Left lung (tissue), 10 donors: ENCODE data around the gene SLC25A23. TPM values are rescaled to one million over a fixed set of nuclear protein-coding genes. Genes with fewer than 3 reads are reported as not detected.

Experiments used
- ATAC-seq: fragments of 200-7000 bp; cut with Tn5 transposase; one replicate; pipeline ENCODE4 v1.9.1; 2020; ENCODE audit warnings: moderate library complexity
- DNase-seq, 4 donors: peaks; one replicate each; pipeline ENCODE4 v3.0.0-alpha.2; 2013 to 2020
- H3K27ac ChIP-seq, 2 donors: fragments of 200-600 bp; sonication (generic) in 1 of 2; one replicate each; pipeline versions ENCODE4 v1.5.0 to v1.8.0; 2020 to 2021
- H3K27me3 ChIP-seq, 2 donors: fragments of 200-600 bp; sonication (generic) in 1 of 2; one replicate each; pipeline versions ENCODE4 v1.5.0 to v1.8.0; 2020 to 2021
- H3K36me3 ChIP-seq, 2 donors: fragments of 200-600 bp; sonication (generic) in 1 of 2; one replicate each; pipeline versions ENCODE4 v1.5.0 to v1.8.0; 2020 to 2021
- H3K4me1 ChIP-seq, 2 donors: fragments of 200-600 bp; one replicate each; pipeline ENCODE4 v1.8.0; 2021
- H3K4me3 ChIP-seq, 2 donors: fragments of 200-600 bp; sonication (generic) in 1 of 2; one replicate each; pipeline versions ENCODE4 v1.5.0 to v1.8.0; 2020 to 2021; ENCODE audit warnings: mild to moderate bottlenecking in 1 of 2
- H3K9me3 ChIP-seq, 2 donors: fragments of 200-600 bp; sonication (generic) in 1 of 2; one replicate each; pipeline versions ENCODE4 v1.5.0 to v1.8.0; 2020 to 2021
- intact Hi-C, 2 donors: fragments of 100-400 bp; cut with DNase I; formaldehyde crosslinking; loops; one replicate each; pipeline versions ENCODE4 v1.11.2 to v1.14.2; 2022
- polyA plus RNA-seq, 6 donors: library from polyadenylated mRNA; unstranded; fragments of 120-200 nt; gene quantifications; one replicate each; pipeline ENCODE4 v1.2.1, GENCODE V29; 2013; ENCODE audit not compliant: insufficient read length in 6 of 6
- total RNA-seq, 2 donors: library from RNA; stranded (reverse); fragmentation: NEBNext Ultra II Directional; extraction: Animal tissue kit (Norgen Biotek cat#: 25700); gene quantifications; one replicate each; pipeline ENCODE4 v1.2.1, GENCODE V29; 2021
- TF ChIP-seq, protein P1 (sequence below), 2 donors: fragments of 200-600 bp; sonication (generic) in 1 of 2; IDR thresholded peaks; one replicate each; pipeline versions ENCODE4 v1.5.0 to v1.8.0; 2021; ENCODE audit warnings: antibody characterized with exemption in 2 of 2
- donor health status: DM: no; HTN: yes; CAD: no.
- donor health status: DM: no; HTN: no; CAD: no.

SLC25A23 gene
- total and polyA plus RNA-seq, 8 donors, result 43.1 to 118 (median 56.1) TPM

DNA sequence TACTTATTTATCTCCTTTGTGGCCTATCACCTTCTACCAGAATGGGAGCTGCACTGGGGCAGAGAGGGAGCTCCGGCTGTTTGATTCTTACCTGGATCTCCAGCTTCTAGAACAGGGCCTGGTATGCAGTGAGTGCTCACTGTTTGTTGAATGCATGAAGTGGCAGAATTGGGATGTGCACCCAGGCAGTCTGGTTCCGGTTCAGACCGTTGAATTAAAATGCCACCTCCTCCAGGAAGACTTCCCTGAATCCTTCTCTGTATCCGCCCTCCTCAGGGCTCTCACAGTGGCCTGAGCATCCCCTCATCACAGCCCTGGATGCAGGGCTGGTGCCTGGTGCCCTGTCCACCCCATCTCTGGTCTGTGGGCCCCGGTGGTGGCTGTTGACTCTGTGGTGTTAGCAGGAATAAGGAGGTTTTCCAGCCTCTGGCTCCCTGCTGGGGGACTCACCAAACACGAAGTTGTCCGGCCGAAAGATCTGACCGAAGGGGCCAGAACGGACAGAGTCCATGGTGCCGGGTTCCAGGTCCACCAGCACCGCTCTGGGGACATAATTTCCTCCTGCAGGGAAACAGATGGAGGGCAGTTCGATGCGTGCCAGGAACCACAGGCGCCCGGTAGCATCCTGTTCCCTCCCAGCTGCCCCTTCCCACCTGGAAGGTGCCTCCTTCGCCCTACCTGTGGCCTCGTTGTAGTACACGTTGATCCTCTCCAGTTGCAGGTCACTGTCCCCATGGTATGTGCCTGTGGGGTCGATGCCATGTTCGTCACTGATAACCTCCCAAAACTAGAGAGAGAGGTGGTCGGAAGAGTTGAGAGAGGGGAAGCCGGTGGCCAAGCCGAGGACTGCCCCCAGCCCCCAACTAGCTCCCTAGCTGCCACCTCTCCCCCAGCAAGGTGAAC, 41.5 kb upstream of the SLC25A23 start:
- ATAC-seq (no peak), DNase-seq (no peak)
- Histone ChIP-seq H3K27me3 (peaks cover 23 to 58% of the 10 kb centered on the region in 2 donors), H3K4me1 (peaks cover 6 to 11% of the 10 kb centered on the region in 2 donors), H3K27ac (no peak overlapping the region), H3K4me3 (no peak overlapping the region), H3K9me3 (no peaks in the 10 kb centered on the region), H3K36me3 (no peaks in the 10 kb centered on the region)
- intact Hi-C loops, result no loop called here
- TF ChIP-seq, protein P1, sequence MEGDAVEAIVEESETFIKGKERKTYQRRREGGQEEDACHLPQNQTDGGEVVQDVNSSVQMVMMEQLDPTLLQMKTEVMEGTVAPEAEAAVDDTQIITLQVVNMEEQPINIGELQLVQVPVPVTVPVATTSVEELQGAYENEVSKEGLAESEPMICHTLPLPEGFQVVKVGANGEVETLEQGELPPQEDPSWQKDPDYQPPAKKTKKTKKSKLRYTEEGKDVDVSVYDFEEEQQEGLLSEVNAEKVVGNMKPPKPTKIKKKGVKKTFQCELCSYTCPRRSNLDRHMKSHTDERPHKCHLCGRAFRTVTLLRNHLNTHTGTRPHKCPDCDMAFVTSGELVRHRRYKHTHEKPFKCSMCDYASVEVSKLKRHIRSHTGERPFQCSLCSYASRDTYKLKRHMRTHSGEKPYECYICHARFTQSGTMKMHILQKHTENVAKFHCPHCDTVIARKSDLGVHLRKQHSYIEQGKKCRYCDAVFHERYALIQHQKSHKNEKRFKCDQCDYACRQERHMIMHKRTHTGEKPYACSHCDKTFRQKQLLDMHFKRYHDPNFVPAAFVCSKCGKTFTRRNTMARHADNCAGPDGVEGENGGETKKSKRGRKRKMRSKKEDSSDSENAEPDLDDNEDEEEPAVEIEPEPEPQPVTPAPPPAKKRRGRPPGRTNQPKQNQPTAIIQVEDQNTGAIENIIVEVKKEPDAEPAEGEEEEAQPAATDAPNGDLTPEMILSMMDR (IDR thresholded peaks at IDR 0.05), result no peak

DNA sequence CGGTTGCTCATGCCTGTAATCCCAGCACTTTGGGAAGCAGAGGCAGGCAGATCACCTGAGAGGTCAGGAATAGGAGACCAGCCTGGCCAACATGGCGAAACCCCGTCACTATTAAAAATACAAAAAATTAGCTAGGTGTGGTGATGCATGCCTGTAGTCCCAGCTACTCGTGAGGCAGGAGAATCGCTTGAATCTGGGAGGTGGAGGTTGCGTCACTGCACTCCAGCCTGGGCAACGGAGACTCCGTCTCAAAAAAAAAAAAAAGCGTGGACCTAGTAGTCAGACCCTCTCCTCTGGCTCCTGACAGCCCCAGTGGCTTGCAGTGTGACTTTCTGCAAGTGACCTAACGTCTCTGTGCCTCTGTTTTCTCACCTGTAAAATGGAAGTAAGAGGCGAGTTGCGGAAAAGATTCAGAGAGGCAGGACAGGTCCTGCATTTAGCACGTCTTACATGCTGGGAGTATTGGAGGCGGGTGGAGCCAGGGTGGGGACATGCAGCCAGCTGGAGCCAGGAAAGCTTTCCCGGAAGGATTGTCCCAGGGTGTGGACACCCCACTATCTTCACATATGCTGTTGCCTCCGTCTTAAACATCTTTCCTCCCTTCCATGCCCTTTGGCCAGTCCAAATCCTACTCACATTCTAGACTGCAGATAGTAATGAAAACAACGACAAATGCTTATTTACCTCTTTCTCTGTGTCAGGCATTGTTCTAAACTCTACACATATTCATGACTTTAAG, 39.6 kb upstream of the SLC25A23 start:
- Histone ChIP-seq H3K4me3 (no peak overlapping the region), H3K27me3 (peaks cover 23 to 55% of the 10 kb centered on the region in 2 donors), H3K27ac (no peak overlapping the region), H3K9me3 (no peaks in the 10 kb centered on the region), H3K4me1 (peaks cover 6 to 11% of the 10 kb centered on the region in 2 donors), H3K36me3 (no peaks in the 10 kb centered on the region)
- intact Hi-C loops, result no loop called here
- no peak for ATAC-seq
- no peak for DNase-seq
- TF ChIP-seq, protein P1 (IDR thresholded peaks at IDR 0.05), result no peak

DNA sequence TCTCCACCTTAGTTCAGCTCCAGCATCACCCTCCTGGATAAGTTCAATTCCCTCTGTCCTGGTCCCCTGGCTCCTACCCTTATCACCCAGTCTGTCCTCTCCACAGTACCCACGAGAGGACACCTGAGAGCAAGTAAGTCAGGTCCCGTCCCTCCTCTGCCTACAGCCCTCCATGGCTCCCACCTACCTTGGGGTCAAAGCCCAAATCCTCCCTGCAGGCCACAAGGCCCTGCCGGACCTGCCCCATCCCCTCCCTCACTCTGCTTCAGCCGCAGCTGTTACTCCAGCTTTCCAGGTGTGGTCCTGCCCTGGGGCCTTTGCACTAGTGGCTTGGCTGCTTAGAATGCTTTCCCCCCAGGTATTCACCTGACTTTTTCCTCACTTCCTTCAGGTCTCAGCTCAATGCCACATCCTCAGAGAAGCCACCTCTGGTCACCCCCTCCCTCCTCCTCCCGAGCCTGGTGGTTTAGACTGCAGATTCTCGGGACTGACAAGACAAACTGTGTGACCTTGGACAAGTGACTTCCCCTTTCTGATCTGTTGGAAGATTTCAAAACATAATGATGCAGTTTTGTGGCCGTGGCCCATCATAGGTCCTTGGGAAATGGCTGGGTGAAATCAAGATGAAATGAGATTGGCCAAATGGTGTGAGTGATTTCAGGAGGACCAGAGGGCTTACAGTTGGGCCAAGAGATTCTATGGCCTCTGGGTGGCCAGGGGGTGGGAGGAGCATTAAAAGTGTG, 38.9 kb upstream of the SLC25A23 start:
- H3K9me3 ChIP-seq, result no peaks in the 10 kb centered on the region
- no peak for ATAC-seq
- peaks cover 6 to 11% of the 10 kb centered on the region in 2 donors for H3K4me1 ChIP-seq
- H3K27ac ChIP-seq, result no peak overlapping the region
- no peak for DNase-seq
- no peaks in the 10 kb centered on the region for H3K36me3 ChIP-seq
- H3K4me3 ChIP-seq, result no peak overlapping the region
- TF ChIP-seq, protein P1 (IDR thresholded peaks at IDR 0.05), result no peak
- intact Hi-C loops, result no loop called here
- peaks cover 23 to 47% of the 10 kb centered on the region in 2 donors for H3K27me3 ChIP-seq

DNA sequence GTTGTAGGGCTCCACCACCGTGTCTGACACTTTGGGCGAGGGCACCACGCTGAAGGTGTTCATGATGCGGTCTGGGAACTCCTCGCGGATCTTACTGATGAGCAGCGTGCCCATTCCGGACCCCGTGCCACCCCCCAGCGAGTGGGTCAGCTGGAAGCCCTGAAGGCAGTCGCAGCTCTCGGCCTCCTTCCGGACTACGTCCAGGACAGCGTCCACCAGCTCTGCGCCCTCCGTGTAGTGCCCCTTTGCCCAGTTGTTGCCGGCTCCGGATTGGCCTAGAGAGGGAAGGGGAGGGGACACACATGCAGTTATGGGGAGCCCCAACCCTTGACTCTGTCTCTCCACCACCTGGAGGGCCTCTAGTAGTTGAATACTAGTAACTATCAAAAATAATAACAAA, 36.4 kb upstream of the SLC25A23 start:
- no peak for DNase-seq
- no peak for ATAC-seq
- TF ChIP-seq, protein P1 (IDR thresholded peaks at IDR 0.05), result no peak
- Histone ChIP-seq H3K4me3 (no peak overlapping the region), H3K36me3 (no peaks in the 10 kb centered on the region), H3K9me3 (peaks cover 0 to 7% of the 10 kb centered on the region in 2 donors), H3K27ac (no peak overlapping the region), H3K4me1 (no peaks in the 10 kb centered on the region), H3K27me3 (peaks cover 3 to 22% of the 10 kb centered on the region in 2 donors)
- intact Hi-C loops, result no loop called here
